ENCODE data around the gene BDH2. TPM values are rescaled to one million over a fixed set of nuclear protein-coding genes. Genes with fewer than 3 reads are reported as not detected.
A peak's percentile ranks its signal among the peaks of the same experiment; 100 is the strongest.

The BDH2 gene
- total RNA-seq, 6 experiments from 2014 or later = 33.9 to 39.4 (median 36.9) TPM

GRCh38 chr4:103097112-103097511 is 2.5 kb downstream of the BDH2 start:
- H3K4me1 Mint-ChIP-seq (ENCODE audit: low read depth) = peaks cover 48% of the 10 kb centered on the region
- no peak for TF ChIP-seq CTCF (IDR thresholded peaks at IDR 0.05)
- no peaks in the 10 kb centered on the region for H3K27me3 Mint-ChIP-seq (ENCODE audit: insufficient read depth)
- DNase-seq = no peak
- no peak overlapping the region for H3K4me3 Mint-ChIP-seq
- no peaks in the 10 kb centered on the region for H3K36me3 Mint-ChIP-seq (ENCODE audit: low read depth)
- no peaks in the 10 kb centered on the region for H3K9me3 Mint-ChIP-seq
- no peak overlapping the region for H3K27ac Mint-ChIP-seq

- Mint-ChIP-seq H3K9me3 (no peaks in the 10 kb centered on the region), H3K27ac (no peak overlapping the region), H3K27me3 (ENCODE audit: insufficient read depth) (no peaks in the 10 kb centered on the region), H3K4me3 (no peak overlapping the region), H3K36me3 (ENCODE audit: low read depth) (no peaks in the 10 kb centered on the region), H3K4me1 (ENCODE audit: low read depth) (peaks cover 46% of the 10 kb centered on the region)
- TF ChIP-seq CTCF (IDR thresholded peaks at IDR 0.05) = no peak
- DNase-seq = no peak
Observed at GRCh38 chr4:103095080-103095479, 4.6 kb downstream of the BDH2 start.

GRCh38 chr4:103092245-103092644 is 7.4 kb downstream of the BDH2 start:
- Mint-ChIP-seq H3K36me3 (ENCODE audit: low read depth) (peaks cover 5% of the 10 kb centered on the region; the same call in 1 of the 2 replicates), H3K4me3 (0 out of 2 replicates have a peak overlapping the region, but pooled peaks have one; percentile 29), H3K9me3 (no peaks in the 10 kb centered on the region), H3K4me1 (ENCODE audit: low read depth) (peaks cover 24% of the 10 kb centered on the region), H3K27me3 (ENCODE audit: insufficient read depth) (no peaks in the 10 kb centered on the region), H3K27ac (peak overlapping the region; percentile 36; the same call in 1 of the 2 replicates)
- no peak for TF ChIP-seq CTCF (IDR thresholded peaks at IDR 0.05)
- no peak for DNase-seq

- H3K4me1 Mint-ChIP-seq (ENCODE audit: low read depth) = peaks cover 18% of the 10 kb centered on the region
Observed at GRCh38 chr4:103091601-103092223, 7.9 kb downstream of the BDH2 start.

GRCh38 chr4:103089481-103089880 is 10.2 kb downstream of the BDH2 start:
- TF ChIP-seq CTCF (IDR thresholded peaks at IDR 0.05) = no peak
- Mint-ChIP-seq H3K4me3 (no peak overlapping the region), H3K36me3 (ENCODE audit: low read depth) (peaks cover 11% of the 10 kb centered on the region), H3K4me1 (ENCODE audit: low read depth) (peaks cover 18% of the 10 kb centered on the region), H3K27me3 (ENCODE audit: insufficient read depth) (no peaks in the 10 kb centered on the region), H3K9me3 (no peaks in the 10 kb centered on the region), H3K27ac (no peak overlapping the region)
- DNase-seq = no peak

More at GRCh38 chr4:103091601-103092223, 7.9 kb downstream of the BDH2 start:
- peak; percentile 85 for TF ChIP-seq CTCF (IDR thresholded peaks at IDR 0.05)
- H3K9me3 Mint-ChIP-seq = no peaks in the 10 kb centered on the region
- H3K27me3 Mint-ChIP-seq (ENCODE audit: insufficient read depth) = no peaks in the 10 kb centered on the region
- peak; percentile 72 for DNase-seq
- peaks cover 10% of the 10 kb centered on the region for H3K36me3 Mint-ChIP-seq (ENCODE audit: low read depth)
- no peak overlapping the region for H3K4me3 Mint-ChIP-seq
- no peak overlapping the region for H3K27ac Mint-ChIP-seq

All from HFFc6 (cell line).